Tibial nerve (tissue), 4 donors: Measurements from ENCODE around the gene ANKRD40.

Experiments
- EP300 ChIP-seq, 2 donors: sonication (generic); formaldehyde crosslinking; IDR thresholded peaks; one replicate each; pipeline ENCODE4 v1.6.1; 2017; ENCODE audit warnings: antibody characterized with exemption in 2 of 2, mild to moderate bottlenecking in 1 of 2
- POLR2A ChIP-seq, 2 donors: fragments of 450-650 bp; IDR thresholded peaks; one replicate each; pipeline ENCODE4 v1.6.1; 2017; ENCODE audit warnings: antibody characterized with exemption in 2 of 2, mild to moderate bottlenecking in 2 of 2, moderate library complexity in 2 of 2
- TF ChIP-seq, protein P1 (sequence below), 5 experiments: fragments of 200-600 bp in 3 of 5; fragments of 450-650 bp in 2 of 5; sonication (generic) in 3 of 5; IDR thresholded peaks; one replicate each; pipeline ENCODE4 v1.5.1; 2016 to 2019; ENCODE audit warnings: antibody characterized with exemption in 5 of 5, mild to moderate bottlenecking in 3 of 5, moderate library complexity in 2 of 5

DNA sequence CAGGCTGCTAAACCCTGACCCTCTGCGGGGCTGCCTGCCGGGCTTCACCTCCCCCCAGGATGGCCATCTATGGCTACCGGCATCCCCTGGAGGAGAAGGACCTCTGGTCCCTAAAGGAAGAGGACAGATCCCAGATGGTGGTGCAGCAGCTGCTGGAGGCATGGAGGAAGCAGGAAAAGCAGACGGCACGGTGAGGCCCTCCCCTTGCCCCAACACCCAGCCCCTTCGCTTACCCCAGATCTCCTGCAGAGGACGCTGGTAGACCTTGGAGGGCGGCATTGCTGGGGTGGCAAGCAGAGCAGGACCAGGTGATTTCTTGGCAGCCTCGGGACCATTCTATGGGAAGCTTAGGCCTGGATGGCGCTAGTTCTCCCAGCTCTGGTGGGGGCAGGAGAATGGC, 48.5 kb downstream of the ANKRD40 start:
- no peak for TF ChIP-seq POLR2A (IDR thresholded peaks at IDR 0.05)
- TF ChIP-seq, protein P1, sequence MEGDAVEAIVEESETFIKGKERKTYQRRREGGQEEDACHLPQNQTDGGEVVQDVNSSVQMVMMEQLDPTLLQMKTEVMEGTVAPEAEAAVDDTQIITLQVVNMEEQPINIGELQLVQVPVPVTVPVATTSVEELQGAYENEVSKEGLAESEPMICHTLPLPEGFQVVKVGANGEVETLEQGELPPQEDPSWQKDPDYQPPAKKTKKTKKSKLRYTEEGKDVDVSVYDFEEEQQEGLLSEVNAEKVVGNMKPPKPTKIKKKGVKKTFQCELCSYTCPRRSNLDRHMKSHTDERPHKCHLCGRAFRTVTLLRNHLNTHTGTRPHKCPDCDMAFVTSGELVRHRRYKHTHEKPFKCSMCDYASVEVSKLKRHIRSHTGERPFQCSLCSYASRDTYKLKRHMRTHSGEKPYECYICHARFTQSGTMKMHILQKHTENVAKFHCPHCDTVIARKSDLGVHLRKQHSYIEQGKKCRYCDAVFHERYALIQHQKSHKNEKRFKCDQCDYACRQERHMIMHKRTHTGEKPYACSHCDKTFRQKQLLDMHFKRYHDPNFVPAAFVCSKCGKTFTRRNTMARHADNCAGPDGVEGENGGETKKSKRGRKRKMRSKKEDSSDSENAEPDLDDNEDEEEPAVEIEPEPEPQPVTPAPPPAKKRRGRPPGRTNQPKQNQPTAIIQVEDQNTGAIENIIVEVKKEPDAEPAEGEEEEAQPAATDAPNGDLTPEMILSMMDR (IDR thresholded peaks at IDR 0.05), result no peak
- TF ChIP-seq EP300 (IDR thresholded peaks at IDR 0.05), result no peak
